Liver (tissue), 9 donors: ENCODE measurements around the gene CAB39. TPM values are rescaled to one million over a fixed set of nuclear protein-coding genes. Genes with fewer than 3 reads are reported as not detected.

Source experiments
- DNase-seq: peaks from one replicate; pipeline ENCODE4 v3.0.0-alpha.2; 2017; ENCODE audit warnings: low spot score
- H3K27ac ChIP-seq, 2 donors: one replicate each; pipeline ENCODE4 v1.7.0; 2013; ENCODE audit warnings: inconsistent platforms in 2 of 2, low read length in 2 of 2, control low read depth in 1 of 2, low read depth in 1 of 2, mild to moderate bottlenecking in 1 of 2
- H3K27me3 ChIP-seq, 4 donors: one replicate each; pipeline versions ENCODE4 v1.6.1 to v1.7.0; 2013; ENCODE audit warnings: low read length in 3 of 4, inconsistent platforms in 1 of 4, mild to moderate bottlenecking in 1 of 4, moderate library complexity in 1 of 4; ENCODE audit not compliant: control insufficient read depth in 4 of 4, insufficient read depth in 4 of 4
- H3K36me3 ChIP-seq, 4 donors: one replicate each; pipeline versions ENCODE4 v1.6.1 to v1.7.0; 2013; ENCODE audit warnings: low read length in 3 of 4, mild to moderate bottlenecking in 3 of 4, low read depth in 1 of 4, moderate library complexity in 1 of 4; ENCODE audit not compliant: control insufficient read depth in 4 of 4, insufficient read depth in 3 of 4
- H3K4me1 ChIP-seq, 4 donors: one replicate each; pipeline versions ENCODE4 v1.6.1 to v1.7.0; 2013; ENCODE audit warnings: low read length in 3 of 4, mild to moderate bottlenecking in 3 of 4, moderate library complexity in 1 of 4; ENCODE audit not compliant: control insufficient read depth in 4 of 4, insufficient read depth in 4 of 4
- H3K4me3 ChIP-seq, 3 donors: one replicate each; pipeline versions ENCODE4 v1.6.1 to v1.7.0; 2013; ENCODE audit warnings: low read length in 3 of 3, control low read depth in 1 of 3, low read depth in 1 of 3, mild to moderate bottlenecking in 1 of 3
- H3K9ac ChIP-seq, 2 donors: one replicate each; pipeline ENCODE4 v1.7.0; 2013; ENCODE audit warnings: low read length in 2 of 2, mild to moderate bottlenecking in 2 of 2, moderate library complexity in 2 of 2, control low read depth in 1 of 2, low read depth in 1 of 2
- H3K9me3 ChIP-seq, 4 donors: one replicate each; pipeline versions ENCODE4 v1.6.1 to v1.7.0; 2013; ENCODE audit warnings: low read length in 3 of 4; ENCODE audit not compliant: control insufficient read depth in 4 of 4
- ATF3 ChIP-seq: IDR thresholded peaks from 2 replicates; pipeline ENCODE4 v1.6.1; 2016; ENCODE audit warnings: antibody characterized with exemption
- CTCF ChIP-seq: fragments of 150-350 bp; IDR thresholded peaks from 2 replicates; pipeline ENCODE4 v1.5.1; 2017; ENCODE audit warnings: improper control_type of control experiment, low read depth, low read length; ENCODE audit not compliant: missing input control
- EGR1 ChIP-seq, 2 donors: IDR thresholded peaks; 2 replicates each; pipeline ENCODE4 v1.6.1; 2016 to 2018; ENCODE audit warnings: antibody characterized with exemption in 2 of 2, low read depth in 2 of 2
- FOXA1 ChIP-seq: IDR thresholded peaks from 2 replicates; pipeline ENCODE4 v1.6.1; 2016; ENCODE audit warnings: antibody characterized with exemption
- FOXA2 ChIP-seq: IDR thresholded peaks from 2 replicates; pipeline ENCODE4 v1.6.1; 2016; ENCODE audit warnings: antibody characterized with exemption
- GABPA ChIP-seq, 2 donors: IDR thresholded peaks in 1 of 2; conservative IDR thresholded peaks in 1 of 2; 2 replicates each; pipeline ENCODE4 v1.6.1; 2016; ENCODE audit warnings: antibody characterized with exemption in 2 of 2, mild to moderate bottlenecking in 1 of 2, moderate library complexity in 1 of 2
- HNF4A ChIP-seq, 2 donors: conservative IDR thresholded peaks; 2 replicates each; pipeline ENCODE4 v1.6.1; 2016; ENCODE audit warnings: antibody characterized with exemption in 2 of 2, mild to moderate bottlenecking in 2 of 2
- HNF4G ChIP-seq: IDR thresholded peaks from 2 replicates; pipeline ENCODE4 v1.6.1; 2016; ENCODE audit warnings: antibody characterized with exemption
- JUND ChIP-seq, 2 donors: IDR thresholded peaks; 2 replicates each; pipeline ENCODE4 v1.6.1; 2016; ENCODE audit warnings: antibody characterized with exemption in 2 of 2
- MAX ChIP-seq: IDR thresholded peaks from 2 replicates; pipeline ENCODE4 v1.6.1; 2016; ENCODE audit warnings: antibody characterized with exemption
- RAD21 ChIP-seq, 2 donors: IDR thresholded peaks; 2 replicates each; pipeline ENCODE4 v1.6.1; 2016; ENCODE audit warnings: antibody characterized with exemption in 2 of 2, mild to moderate bottlenecking in 2 of 2
- REST ChIP-seq: IDR thresholded peaks from 2 replicates; pipeline ENCODE4 v1.6.1; 2016; ENCODE audit warnings: antibody characterized with exemption, mild to moderate bottlenecking
- RXRA ChIP-seq, 2 donors: IDR thresholded peaks; 2 replicates each; pipeline ENCODE4 v1.6.1; 2017 to 2018; ENCODE audit warnings: antibody characterized with exemption in 2 of 2, mild to moderate bottlenecking in 1 of 2
- SP1 ChIP-seq: IDR thresholded peaks from 2 replicates; pipeline ENCODE4 v1.6.1; 2018; ENCODE audit warnings: antibody characterized with exemption, mild to moderate bottlenecking
- YY1 ChIP-seq: IDR thresholded peaks from 2 replicates; pipeline ENCODE4 v1.6.1; 2016; ENCODE audit warnings: antibody characterized with exemption, mild to moderate bottlenecking
- WGBS: extraction: QIAGEN DNeasy Blood & Tissue Kit; methylation state at CpG from one replicate; pipeline ENCODE4 v1.1.7; 2013; 5-methylcytosine and 5-hydroxymethylcytosine counted together
- polyA plus RNA-seq, 2 donors: library from polyadenylated mRNA; stranded (reverse) in 1 of 2; unstranded in 1 of 2; fragments of 200-250 nt in 1 of 2; fragments of >200 nt in 1 of 2; fragmentation: Nextera tagmentation in 1 of 2; extraction: Ambion mirVana in 1 of 2; gene quantifications; one replicate each; pipeline versions ENCODE4 v1.2.1 to v1.2.3, GENCODE V29; 2013 to 2015
- total RNA-seq, 2 donors: library from RNA; depleted of rRNA; stranded (reverse); fragments of >200 nt; gene quantifications; one replicate each; pipeline ENCODE4 v1.2.3, GENCODE V29; 2014
- donor health status: healthy.
- donor health status: healthy.
- donor health status: healthy.
- donor health status: healthy.
- donor health status: healthy.

The CAB39 gene
- total and polyA plus RNA-seq, 4 donors: 9.2 to 39.8 (median 26.5) TPM

GRCh38 chr2:230862292-230862691 lies 149.7 kb downstream of the CAB39 start:
- no peak for DNase-seq
- no peak overlapping the region for H3K27ac ChIP-seq
- TF ChIP-seq RXRA (IDR thresholded peaks at IDR 0.05) (no peak), MAX (no peak), REST (no peak), CTCF (no peak), FOXA2 (no peak), EGR1 (IDR thresholded peaks at IDR 0.05; ENCODE audit: low read depth in 2 of 2) (no peak), ATF3 (no peak), RAD21 (IDR thresholded peaks at IDR 0.05) (no peak), SP1 (no peak), YY1 (no peak), HNF4A (conservative IDR thresholded peaks at IDR 0.05) (no peak), FOXA1 (no peak), JUND (IDR thresholded peaks at IDR 0.05) (no peak), HNF4G (no peak), GABPA (IDR thresholded peaks at IDR 0.05 in 1 of 2, conservative IDR thresholded peaks at IDR 0.05 in 1 of 2) (no peak)
- no peaks in the 10 kb centered on the region for H3K36me3 ChIP-seq
- H3K27me3 ChIP-seq: peaks cover 0 to 3% (median 0%) of the 10 kb centered on the region in 4 donors
- H3K9ac ChIP-seq: no peak overlapping the region
- H3K9me3 ChIP-seq: no peaks in the 10 kb centered on the region
- WGBS: 89% methylated on average over 5 of the region's 5 CpGs
- no peak overlapping the region for H3K4me3 ChIP-seq
- H3K4me1 ChIP-seq: peaks cover 0 to 9% (median 6%) of the 10 kb centered on the region in 4 donors

- H3K36me3 ChIP-seq: no peaks in the 10 kb centered on the region
- H3K4me3 ChIP-seq: no peak overlapping the region
- H3K4me1 ChIP-seq: peaks cover 0 to 11% (median 6%) of the 10 kb centered on the region in 4 donors
- TF ChIP-seq HNF4G: no peak
- TF ChIP-seq REST: no peak
- TF ChIP-seq SP1: no peak
- no peak for TF ChIP-seq JUND (IDR thresholded peaks at IDR 0.05)
- no peak for TF ChIP-seq RXRA (IDR thresholded peaks at IDR 0.05)
- TF ChIP-seq FOXA1: no peak
- no peak overlapping the region for H3K9ac ChIP-seq
- DNase-seq: no peak
- no peak overlapping the region for H3K27ac ChIP-seq
- no peaks in the 10 kb centered on the region for H3K9me3 ChIP-seq
- H3K27me3 ChIP-seq: no peaks in the 10 kb centered on the region
- WGBS: 73% methylated on average over 8 of the region's 8 CpGs
Observed at GRCh38 chr2:230863031-230863430, 150.4 kb downstream of the CAB39 start.
